Activated naive CD4-positive, alpha-beta T cell treated with Interleukin-2 at 50 U/mL for 16 hours (primary cell): Measurements from ENCODE around the gene CDK14.

Experiments
- DNase-seq: peaks from one replicate; pipeline ENCODE4 v3.0.0-alpha.2; 2020

Gene CDK14

DNA sequence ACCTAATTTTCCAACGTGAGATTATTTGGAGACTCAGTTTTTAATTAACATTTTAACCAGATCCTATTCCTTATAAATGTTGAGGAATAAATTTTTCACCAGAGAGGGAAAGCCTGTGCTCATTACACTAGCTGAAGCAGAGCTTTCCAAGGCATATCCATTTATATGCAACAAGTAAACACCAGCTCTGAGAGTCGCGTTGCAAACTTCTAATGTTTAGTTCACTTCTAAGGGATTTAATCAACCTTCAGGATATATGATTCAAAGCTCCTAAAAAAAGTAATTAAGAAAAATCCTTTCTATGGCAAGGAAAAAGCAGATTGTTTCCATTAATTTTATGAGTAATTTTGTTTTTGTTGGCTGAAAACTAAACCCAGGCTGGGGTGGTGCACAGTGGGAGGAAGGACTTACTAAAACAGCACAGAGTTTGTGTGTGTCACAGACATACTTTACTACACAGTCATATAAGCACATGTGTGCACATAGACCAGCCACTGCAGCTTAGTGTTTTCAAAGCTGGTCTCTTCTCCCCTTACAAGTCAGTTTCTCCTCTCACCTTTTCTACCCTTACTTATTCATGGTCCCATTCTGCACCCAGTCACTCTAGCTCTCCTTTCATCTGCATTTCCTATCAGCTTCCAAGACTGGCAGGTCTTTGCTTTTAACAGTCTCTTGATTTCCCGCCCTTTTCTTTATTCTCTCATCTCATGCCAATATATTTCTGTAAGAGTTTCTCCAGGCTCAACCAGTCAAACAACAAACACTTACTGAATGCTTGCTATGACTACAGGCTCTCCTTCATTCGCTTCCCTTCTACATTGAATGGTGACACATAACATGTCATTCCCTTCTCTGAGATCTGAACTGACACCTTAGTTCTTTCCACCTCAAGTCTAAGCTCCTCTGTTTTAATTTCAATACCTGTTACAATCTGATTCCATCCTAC lies 587.0 kb downstream of the CDK14 start:
- DNase-seq = no peak

- no peak for DNase-seq
Measured at GRCh38 chr7:91185771-91186170, 589.6 kb downstream of the CDK14 start.

GRCh38 chr7:91187061-91187460 lies 590.9 kb downstream of the CDK14 start:
- DNase-seq = no peak

DNA sequence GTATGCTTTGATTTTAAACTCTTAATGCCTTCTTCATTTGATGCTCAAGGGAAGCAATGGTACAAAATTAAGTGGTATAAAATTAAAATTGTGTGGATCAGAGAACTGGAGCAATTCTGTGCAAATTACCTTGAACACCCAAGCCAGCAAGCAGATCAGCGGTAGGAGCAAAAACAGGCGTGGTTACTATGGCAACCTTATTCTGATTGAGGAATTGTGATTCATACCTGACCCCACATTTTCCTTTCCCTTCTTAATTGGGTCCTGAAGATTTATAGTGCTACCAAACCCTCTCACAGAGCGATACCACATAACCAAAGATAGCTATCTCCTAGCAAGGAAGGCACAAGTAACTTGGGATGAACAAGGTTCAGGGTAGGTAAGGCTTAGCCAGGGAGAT lies 595.6 kb downstream of the CDK14 start:
- no peak for DNase-seq

DNA sequence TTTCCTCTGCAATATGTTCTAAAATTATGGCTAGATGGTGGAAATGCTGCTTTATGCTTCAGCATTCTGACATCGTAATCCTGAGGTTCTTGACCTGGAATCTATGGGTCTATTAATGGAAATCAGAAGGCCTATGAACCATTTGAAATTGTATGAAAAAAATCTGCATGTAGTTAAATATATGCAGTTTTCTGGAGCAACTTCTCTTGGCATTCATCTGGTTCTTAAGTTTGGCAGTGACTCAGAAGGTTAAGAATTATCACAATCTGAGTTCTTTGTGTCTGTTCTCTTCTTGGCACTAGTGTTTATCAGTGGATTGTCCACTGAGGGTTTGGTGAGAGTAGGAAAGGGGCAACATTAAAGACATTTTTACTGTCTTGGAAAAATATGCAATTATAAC lies 597.0 kb downstream of the CDK14 start:
- no peak for DNase-seq

DNA sequence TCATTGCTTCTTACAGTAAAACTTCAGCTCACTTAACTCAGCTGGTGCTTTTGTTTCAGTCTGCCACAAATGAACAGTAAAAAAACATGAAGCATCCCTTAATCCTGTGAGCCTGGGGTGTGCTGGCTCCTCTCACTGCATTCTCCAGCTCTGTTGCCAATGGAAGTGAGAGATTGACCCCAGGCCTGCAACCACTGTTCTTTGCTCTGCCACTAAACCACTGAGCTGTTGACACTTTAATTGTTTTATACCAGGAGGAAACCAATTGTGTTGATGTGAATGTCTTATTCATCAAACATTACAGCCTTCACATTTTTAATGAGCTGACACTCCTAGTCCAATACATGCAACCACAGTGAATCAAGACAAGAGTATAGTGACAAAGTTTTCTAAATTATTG lies 598.7 kb downstream of the CDK14 start:
- DNase-seq = no peak

GRCh38 chr7:91196058-91196457 lies 599.9 kb downstream of the CDK14 start:
- DNase-seq = no peak

- DNase-seq = no peak
Measured at GRCh38 chr7:91198371-91198770, 602.2 kb downstream of the CDK14 start.

DNA sequence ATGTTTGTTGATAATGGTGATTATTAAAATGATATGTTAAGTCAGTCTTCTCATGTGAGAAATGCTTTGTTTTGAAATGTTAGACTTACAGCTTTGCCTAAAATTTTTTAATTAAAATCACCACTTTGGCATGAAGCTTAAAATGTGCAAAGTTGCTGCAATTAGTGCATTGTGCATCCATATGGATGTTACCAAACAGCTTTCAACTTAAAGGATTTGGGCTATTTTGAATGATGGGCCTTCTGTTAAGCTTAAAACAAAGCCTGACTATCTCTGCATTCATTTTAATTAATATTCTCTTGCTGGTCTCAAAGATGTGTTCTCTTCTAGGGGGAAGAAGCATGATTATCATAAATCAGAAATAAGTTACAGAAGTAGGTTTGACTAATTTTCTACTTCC lies 603.5 kb downstream of the CDK14 start:
- DNase-seq = no peak

DNA sequence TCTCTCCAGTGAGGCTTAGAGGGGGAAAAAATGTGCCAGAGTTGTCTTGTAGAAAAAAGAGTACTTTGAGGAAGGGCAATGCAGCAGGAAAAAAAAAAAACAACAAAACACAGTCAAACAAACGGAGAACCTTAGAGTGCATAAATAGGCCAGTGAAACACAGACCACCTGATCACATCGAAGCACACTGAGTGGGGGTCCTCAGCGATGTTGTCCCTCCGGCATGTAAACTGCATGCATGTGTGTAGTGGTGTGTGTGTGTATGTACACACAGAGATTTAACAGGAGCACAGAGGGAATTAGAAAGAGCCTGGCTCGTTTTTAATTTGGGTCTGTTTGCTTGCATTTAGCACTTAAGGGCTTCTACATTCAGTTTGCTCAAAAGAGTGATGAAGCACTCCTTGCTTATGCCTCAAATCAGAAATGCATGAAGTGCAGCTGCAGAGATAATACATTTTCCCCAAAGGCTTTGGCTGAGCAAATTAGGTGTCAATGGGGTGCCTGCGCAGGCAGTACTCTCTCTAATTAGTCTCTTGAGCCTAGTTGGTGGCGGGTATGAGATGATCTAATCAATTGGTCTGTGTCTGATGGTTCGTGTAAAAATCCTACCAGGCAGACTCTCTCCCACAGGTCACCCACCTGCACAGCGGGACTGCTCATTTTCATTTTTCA lies 605.5 kb downstream of the CDK14 start:
- DNase-seq = no peak

DNA sequence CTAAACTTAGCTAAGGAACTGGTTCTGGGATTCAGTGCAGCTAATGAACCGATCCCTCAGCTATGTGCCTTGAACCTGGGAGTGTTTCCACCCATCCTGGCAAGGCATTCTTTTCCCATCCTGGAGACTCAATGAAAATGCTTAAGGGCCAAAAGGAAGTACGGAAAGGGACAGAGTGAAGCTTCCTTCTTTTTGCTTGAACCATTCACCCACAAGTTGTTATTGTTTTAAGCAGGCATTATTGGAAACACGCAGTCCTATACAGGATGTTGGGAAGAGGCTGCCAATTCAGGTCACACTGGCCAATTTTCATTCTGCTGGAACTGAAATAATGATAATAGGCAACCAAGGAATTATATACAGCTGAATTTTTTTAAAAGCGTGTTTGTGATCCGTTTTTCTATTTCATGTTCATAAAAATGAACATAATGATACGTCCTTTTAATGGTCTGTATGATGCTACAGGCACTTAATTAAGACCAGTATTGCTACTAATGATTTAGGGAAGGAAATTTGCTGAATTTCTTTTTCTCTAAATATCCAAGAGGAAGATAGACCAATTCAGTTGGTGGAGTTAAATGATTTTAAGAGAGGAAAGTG lies 610.3 kb downstream of the CDK14 start:
- DNase-seq = no peak

- no peak for DNase-seq
Measured at GRCh38 chr7:91212582-91212981, 616.5 kb downstream of the CDK14 start.

- DNase-seq = no peak
Measured at GRCh38 chr7:91226411-91226810, 630.3 kb downstream of the CDK14 start.

- DNase-seq = no peak
Measured at GRCh38 chr7:91228327-91228726, 632.2 kb downstream of the CDK14 start.

DNA sequence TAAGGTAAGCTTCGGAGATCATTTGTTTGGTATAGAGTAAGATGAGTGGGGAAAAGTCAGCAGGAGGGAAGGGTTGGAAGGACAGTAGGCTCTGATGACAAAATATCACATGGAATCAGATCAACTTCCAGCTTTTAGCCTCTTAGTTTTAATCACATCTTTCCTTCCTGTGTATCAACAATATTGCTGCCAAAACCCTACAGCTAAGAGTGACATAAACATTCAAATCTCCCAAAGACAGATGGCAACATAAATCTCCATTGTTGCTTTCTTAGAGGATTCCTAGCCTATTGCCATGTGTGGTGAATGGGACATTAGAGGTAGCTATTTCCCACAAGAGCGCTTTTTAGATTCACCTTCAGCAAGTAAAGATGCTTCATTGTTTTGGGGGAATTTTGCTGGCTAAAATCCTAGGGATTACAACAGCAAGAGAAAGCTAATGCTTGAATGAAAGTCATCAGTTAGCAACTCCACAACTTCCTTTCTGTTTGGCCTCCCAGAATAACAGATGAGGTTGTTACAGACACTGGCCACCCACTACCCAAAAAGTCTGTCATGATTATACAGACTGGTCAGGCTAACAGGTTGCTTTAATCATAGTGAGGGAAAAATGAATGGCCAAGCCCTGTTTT lies 632.9 kb downstream of the CDK14 start:
- no peak for DNase-seq

DNA sequence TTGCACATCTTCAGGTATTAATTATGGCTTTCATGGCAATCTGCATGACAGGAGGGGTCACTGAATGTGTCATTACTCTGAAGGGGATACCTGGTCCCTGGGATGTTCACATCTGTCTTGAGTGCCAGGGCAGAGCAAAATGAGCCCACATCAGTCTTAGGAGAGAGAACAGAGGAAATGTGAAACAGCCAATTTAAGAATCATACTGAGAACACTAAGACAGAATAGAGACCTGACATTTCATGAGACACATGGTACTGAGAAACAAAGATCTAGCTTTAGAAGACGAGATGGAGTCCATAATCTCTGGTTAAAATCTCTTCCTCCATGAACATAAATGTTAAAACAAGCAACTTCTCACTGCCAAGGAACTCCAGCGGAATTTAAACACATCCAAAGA lies 634.0 kb downstream of the CDK14 start:
- DNase-seq = no peak

DNA sequence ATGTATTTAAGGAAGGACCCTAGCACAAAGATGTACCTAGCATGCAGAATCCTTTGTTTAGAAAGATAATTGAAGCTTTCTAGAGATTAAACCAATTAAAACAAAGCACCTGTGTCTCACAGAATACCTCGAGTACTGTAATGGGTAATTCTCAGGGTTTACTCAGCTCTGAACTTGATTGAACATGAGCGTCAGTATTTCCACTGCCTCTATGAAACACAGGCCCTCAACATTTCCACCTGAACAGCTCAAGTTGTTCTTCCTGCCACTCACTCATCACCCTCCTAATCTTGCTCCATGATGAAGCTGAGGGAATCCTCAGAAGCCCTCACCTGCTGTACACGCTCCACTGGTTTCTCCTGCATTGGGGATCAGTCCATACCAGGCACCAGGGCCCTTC lies 634.4 kb downstream of the CDK14 start:
- no peak for DNase-seq

DNA sequence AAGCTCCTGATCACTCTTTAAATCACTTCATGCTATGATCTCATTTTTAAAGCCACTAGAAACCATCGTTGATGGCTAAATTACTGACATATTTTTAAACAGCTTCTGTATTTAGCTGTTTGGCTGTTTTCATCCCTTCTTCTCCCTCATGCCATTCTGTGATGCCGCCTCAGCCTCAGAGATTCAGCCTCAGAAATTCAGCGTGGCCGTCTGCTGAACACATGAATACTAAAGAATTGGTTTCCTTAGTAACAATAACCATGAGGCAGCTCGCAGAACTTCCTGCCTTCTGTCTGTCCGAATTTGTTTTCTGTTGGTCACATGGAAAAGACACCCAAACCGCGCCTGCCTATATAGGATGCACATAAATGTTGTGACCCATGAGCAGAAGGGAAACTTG lies 637.1 kb downstream of the CDK14 start:
- DNase-seq = no peak

DNA sequence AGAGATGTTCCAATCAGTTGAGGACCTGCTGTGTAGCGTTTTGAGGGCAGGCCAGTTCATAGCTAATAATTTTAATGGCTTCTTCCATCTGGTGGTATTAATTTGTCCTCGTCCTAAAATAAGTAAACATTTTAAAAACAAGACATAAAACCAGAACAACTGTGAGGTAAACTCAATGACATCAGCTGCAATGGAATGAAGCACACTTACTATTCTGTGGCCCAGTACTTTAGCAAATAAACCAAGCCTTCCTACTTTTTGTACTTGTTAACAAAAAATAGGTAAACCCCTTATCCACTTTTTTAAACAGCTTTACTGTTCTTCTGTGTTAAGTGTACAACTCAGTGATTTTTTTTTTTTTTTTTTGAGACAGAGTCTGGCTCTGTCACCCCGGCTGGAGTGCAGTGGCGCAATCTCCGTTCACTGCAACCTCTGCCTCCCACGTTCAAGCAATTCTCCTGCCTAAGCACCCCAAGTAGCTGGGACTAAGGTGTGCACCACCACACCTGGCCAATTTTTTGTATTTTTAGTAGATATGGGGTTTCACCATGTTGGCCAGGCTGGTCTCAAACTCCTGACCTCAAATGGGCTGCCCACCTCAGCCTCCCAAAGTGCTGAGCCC lies 639.2 kb downstream of the CDK14 start:
- no peak for DNase-seq

GRCh38 chr7:91239171-91239604 lies 643.1 kb downstream of the CDK14 start:
- DNase-seq = no peak

GRCh38 chr7:91239772-91240171 lies 643.7 kb downstream of the CDK14 start:
- DNase-seq = no peak

GRCh38 chr7:91240376-91240941 lies 644.3 kb downstream of the CDK14 start:
- no peak for DNase-seq
